Uterus (tissue), 2 donors: ENCODE data around the gene EIF3B.

Experiments used
- POLR2A ChIP-seq, 2 donors: fragments of 450-650 bp; IDR thresholded peaks; one replicate each; pipeline ENCODE4 v1.6.1; 2016; ENCODE audit warnings: antibody characterized with exemption in 2 of 2, mild to moderate bottlenecking in 1 of 2, moderate library complexity in 1 of 2
- TF ChIP-seq, protein P1 (sequence below), 4 experiments: fragments of 200-600 bp in 2 of 4; fragments of 450-650 bp in 2 of 4; sonication (generic) in 2 of 4; IDR thresholded peaks; one replicate each; pipeline ENCODE4 v1.5.1; 2016 to 2019; ENCODE audit warnings: antibody characterized with exemption in 4 of 4, mild to moderate bottlenecking in 2 of 4, moderate library complexity in 1 of 4

DNA sequence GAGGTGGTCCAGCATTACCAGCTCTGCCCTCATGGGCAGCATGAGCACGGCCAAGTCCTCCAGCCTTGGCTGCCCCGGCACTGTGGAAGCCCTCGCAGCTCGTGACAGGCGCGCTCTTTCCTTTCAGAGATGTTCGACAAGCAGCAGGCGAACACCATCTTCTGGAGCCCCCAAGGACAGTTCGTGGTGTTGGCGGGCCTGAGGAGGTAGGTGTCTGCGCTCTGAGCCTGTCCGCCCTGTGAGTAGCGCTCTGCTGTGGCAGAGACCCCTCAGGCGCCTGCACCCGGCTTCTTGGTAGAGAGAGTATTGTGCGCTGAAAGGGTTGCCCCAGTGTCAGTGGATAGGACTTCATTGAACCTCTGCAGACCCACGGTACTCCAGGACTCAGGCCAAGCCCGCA lies 19.8 kb downstream of the EIF3B start:
- TF ChIP-seq, protein P1, sequence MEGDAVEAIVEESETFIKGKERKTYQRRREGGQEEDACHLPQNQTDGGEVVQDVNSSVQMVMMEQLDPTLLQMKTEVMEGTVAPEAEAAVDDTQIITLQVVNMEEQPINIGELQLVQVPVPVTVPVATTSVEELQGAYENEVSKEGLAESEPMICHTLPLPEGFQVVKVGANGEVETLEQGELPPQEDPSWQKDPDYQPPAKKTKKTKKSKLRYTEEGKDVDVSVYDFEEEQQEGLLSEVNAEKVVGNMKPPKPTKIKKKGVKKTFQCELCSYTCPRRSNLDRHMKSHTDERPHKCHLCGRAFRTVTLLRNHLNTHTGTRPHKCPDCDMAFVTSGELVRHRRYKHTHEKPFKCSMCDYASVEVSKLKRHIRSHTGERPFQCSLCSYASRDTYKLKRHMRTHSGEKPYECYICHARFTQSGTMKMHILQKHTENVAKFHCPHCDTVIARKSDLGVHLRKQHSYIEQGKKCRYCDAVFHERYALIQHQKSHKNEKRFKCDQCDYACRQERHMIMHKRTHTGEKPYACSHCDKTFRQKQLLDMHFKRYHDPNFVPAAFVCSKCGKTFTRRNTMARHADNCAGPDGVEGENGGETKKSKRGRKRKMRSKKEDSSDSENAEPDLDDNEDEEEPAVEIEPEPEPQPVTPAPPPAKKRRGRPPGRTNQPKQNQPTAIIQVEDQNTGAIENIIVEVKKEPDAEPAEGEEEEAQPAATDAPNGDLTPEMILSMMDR (IDR thresholded peaks at IDR 0.05), result no peak
- no peak for TF ChIP-seq POLR2A (IDR thresholded peaks at IDR 0.05)
